ENCODE results near the gene HELZ. TPM values are rescaled to one million over a fixed set of nuclear protein-coding genes. Genes with fewer than 3 reads are reported as not detected.

HELZ gene
- total and polyA plus RNA-seq, 2 donors (not counting 3 experiments of a cell fraction or from before 2014, with no cell fraction given) = 8.0 to 47.3 TPM

GRCh38 chr17:67082107-67082506, 162.9 kb downstream of the HELZ start:
- dilution Hi-C loops (cut with MboI; ENCODE audit: extremely low pct_ligation_motif_present, low sequenced_read_pairs) (no loop called here), intact Hi-C loops (cut with micrococcal nuclease) (no loop called here)
- Histone ChIP-seq H3K79me2 (ENCODE audit: control insufficient read depth, insufficient read depth, low read length) (no peaks in the 10 kb centered on the region), H3K27ac (ENCODE audit: insufficient read depth, low read depth, low read length) (no peak overlapping the region), H3K4me1 (ENCODE audit: control insufficient read depth, extremely low read depth, insufficient read depth, low read length) (no peaks in the 10 kb centered on the region), H3K4me2 (ENCODE audit: insufficient read depth, low read length) (no peak overlapping the region), H3K4me3 (replicated peaks in 1 of 3; ENCODE audit: insufficient read depth in 1 of 3, low read depth in 1 of 3, low read length in 3 of 3) (no peak overlapping the region), H3K9ac (replicated peaks; ENCODE audit: extremely low read depth, insufficient read depth, low read length) (no peak overlapping the region), H3K9me1 (replicated peaks; ENCODE audit: control insufficient read depth, extremely low read depth, insufficient read depth, low read length) (no peaks in the 10 kb centered on the region), H2AFZ (ENCODE audit: low read depth, low read length) (no peak overlapping the region), H3K36me3 (ENCODE audit: control insufficient read depth in 2 of 2, extremely low read depth in 1 of 2, insufficient read depth in 2 of 2, low read length in 2 of 2) (peaks cover 0 to 4% of the 10 kb centered on the region in 2 experiments), H3K9me3 (replicated peaks; ENCODE audit: control insufficient read depth, insufficient read depth, low read length) (no peaks in the 10 kb centered on the region), H3K27me3 (ENCODE audit: control insufficient read depth in 2 of 2, insufficient read depth in 2 of 2, low read length in 2 of 2) (no peaks in the 10 kb centered on the region), H4K20me1 (replicated peaks; ENCODE audit: control insufficient read depth, extremely low read depth, insufficient read depth, low read length) (peaks cover 2% of the 10 kb centered on the region)
- CTCF ChIA-PET = interaction anchor here (1.1 to 1.7 kb wide), 3 partner anchors 13 to 24 kb away, joined by 3 to 5 read pairs (median 5); no protein-coding TSS in a partner anchor
- no TSS peak for BruUV-seq (replicated peaks)
- no peak for FAIRE-seq
- POLR2A ChIA-PET = no interaction called here
- TF ChIP-seq MYC (IDR thresholded peaks at IDR 0.05; ENCODE audit: low read depth, low read length) (no peak), JUN (IDR thresholded peaks at IDR 0.05; ENCODE audit: borderline replicate concordance, insufficient read depth, insufficient read length, low read depth) (no peak), POLR2AphosphoS5 (IDR thresholded peaks at IDR 0.05; ENCODE audit: insufficient read depth, low read depth, low read length) (no peak), FOS (IDR thresholded peaks at IDR 0.05; ENCODE audit: borderline replicate concordance, insufficient read depth, low read length) (no peak), EZH2 (IDR thresholded peaks at IDR 0.05; ENCODE audit: borderline replicate concordance, low read depth, low read length, severe bottlenecking) (no peak), POLR2A (IDR thresholded peaks at IDR 0.05; ENCODE audit: low read depth, low read length) (no peak), CTCF (IDR thresholded peaks at IDR 0.05; ENCODE audit: extremely low read depth in 1 of 2, insufficient read depth in 1 of 2, low read depth in 1 of 2, low read length in 2 of 2) (no peak), GATA2 (IDR thresholded peaks at IDR 0.05; ENCODE audit: insufficient read depth, insufficient read length, low read depth, low read length) (no peak), MAX (IDR thresholded peaks at IDR 0.05; ENCODE audit: insufficient read depth, insufficient read length) (no peak)
- DNase-seq (ENCODE audit: low read depth, low spot score) = no peak
